ENCODE measurements around the gene SLC25A2. TPM values are rescaled to one million over a fixed set of nuclear protein-coding genes. Genes with fewer than 3 reads are reported as not detected.
A peak's percentile ranks its signal among the peaks of the same experiment; 100 is the strongest.

Gene SLC25A2
- total RNA-seq, 1 experiment from 2014 or later: 0.33 TPM

DNA sequence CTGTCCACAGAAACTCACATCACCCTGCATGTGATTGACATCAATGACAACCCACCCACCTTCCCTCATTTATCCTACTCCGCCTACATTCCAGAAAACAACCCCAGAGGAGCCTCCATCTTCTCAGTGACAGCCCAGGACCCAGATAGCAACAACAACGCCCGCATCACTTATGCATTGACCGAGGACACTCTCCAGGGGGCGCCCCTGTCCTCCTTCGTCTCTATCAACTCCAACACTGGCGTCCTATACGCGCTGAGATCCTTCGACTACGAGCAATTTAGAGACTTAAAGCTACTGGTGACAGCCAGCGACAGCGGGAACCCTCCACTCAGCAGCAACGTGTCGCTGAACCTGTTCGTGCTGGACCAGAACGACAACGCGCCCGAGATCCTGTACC, 41.5 kb upstream of the SLC25A2 start:
- Histone ChIP-seq H3K27ac (no peak overlapping the region), H3K9me2 (ENCODE audit: insufficient read depth) (no peaks in the 10 kb centered on the region), H3K4me2 (no peak overlapping the region), H3K79me2 (ENCODE audit: low read depth) (no peaks in the 10 kb centered on the region), H3K4me1 (replicated peaks; ENCODE audit: insufficient read depth) (no peaks in the 10 kb centered on the region), H2AFZ (no peak overlapping the region), H3K4me3 (no peak overlapping the region), H3K36me3 (ENCODE audit: low read depth) (no peaks in the 10 kb centered on the region), H3F3A (ENCODE audit: insufficient read depth, low read depth) (no peaks in the 10 kb centered on the region), H3K27me3 (ENCODE audit: insufficient read depth, low read depth) (no peaks in the 10 kb centered on the region), H4K20me1 (ENCODE audit: insufficient read depth) (no peaks in the 10 kb centered on the region), H3K9me3 (ENCODE audit: insufficient read depth, low read depth) (peaks cover 4% of the 10 kb centered on the region; the same call in 1 of the 2 replicates)
- DNase-seq: no peak
- intact Hi-C loops (cut with micrococcal nuclease; ENCODE audit: unreplicated experiment): no loop called here
- CTCF ChIA-PET: no interaction called here
- no TSS peak for BruUV-seq (replicated peaks)
- POLR2A ChIA-PET (ENCODE audit: unreplicated experiment): no interaction called here
- TF ChIP-seq EZH2 (IDR thresholded peaks at IDR 0.05; ENCODE audit: low read depth): no peak
- TF ChIP-seq, protein P1, sequence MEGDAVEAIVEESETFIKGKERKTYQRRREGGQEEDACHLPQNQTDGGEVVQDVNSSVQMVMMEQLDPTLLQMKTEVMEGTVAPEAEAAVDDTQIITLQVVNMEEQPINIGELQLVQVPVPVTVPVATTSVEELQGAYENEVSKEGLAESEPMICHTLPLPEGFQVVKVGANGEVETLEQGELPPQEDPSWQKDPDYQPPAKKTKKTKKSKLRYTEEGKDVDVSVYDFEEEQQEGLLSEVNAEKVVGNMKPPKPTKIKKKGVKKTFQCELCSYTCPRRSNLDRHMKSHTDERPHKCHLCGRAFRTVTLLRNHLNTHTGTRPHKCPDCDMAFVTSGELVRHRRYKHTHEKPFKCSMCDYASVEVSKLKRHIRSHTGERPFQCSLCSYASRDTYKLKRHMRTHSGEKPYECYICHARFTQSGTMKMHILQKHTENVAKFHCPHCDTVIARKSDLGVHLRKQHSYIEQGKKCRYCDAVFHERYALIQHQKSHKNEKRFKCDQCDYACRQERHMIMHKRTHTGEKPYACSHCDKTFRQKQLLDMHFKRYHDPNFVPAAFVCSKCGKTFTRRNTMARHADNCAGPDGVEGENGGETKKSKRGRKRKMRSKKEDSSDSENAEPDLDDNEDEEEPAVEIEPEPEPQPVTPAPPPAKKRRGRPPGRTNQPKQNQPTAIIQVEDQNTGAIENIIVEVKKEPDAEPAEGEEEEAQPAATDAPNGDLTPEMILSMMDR (conservative IDR thresholded peaks at IDR 0.05): no peak

- TF ChIP-seq, protein P1 (conservative IDR thresholded peaks at IDR 0.05): peak; percentile 29; the same call in 1 of the 2 replicates
- no peak for TF ChIP-seq EZH2 (IDR thresholded peaks at IDR 0.05; ENCODE audit: low read depth)
- no TSS peak for BruUV-seq (replicated peaks)
- Histone ChIP-seq H3K9me2 (ENCODE audit: insufficient read depth) (no peaks in the 10 kb centered on the region), H3K4me1 (replicated peaks; ENCODE audit: insufficient read depth) (no peaks in the 10 kb centered on the region), H3F3A (ENCODE audit: insufficient read depth, low read depth) (no peaks in the 10 kb centered on the region), H3K27ac (no peak overlapping the region), H3K27me3 (ENCODE audit: insufficient read depth, low read depth) (no peaks in the 10 kb centered on the region), H4K20me1 (ENCODE audit: insufficient read depth) (no peaks in the 10 kb centered on the region), H3K36me3 (ENCODE audit: low read depth) (no peaks in the 10 kb centered on the region), H2AFZ (no peak overlapping the region), H3K9me3 (ENCODE audit: insufficient read depth, low read depth) (peaks cover 4% of the 10 kb centered on the region; the same call in 1 of the 2 replicates), H3K4me2 (no peak overlapping the region), H3K4me3 (no peak overlapping the region), H3K79me2 (ENCODE audit: low read depth) (no peaks in the 10 kb centered on the region)
- intact Hi-C loops (cut with micrococcal nuclease; ENCODE audit: unreplicated experiment): no loop called here
- no peak for DNase-seq
- ChIA-PET POLR2A (ENCODE audit: unreplicated experiment) (no interaction called here), CTCF (no interaction called here)
Observed at GRCh38 chr5:141343953-141344463, 40.2 kb upstream of the SLC25A2 start.

- CTCF ChIA-PET: no interaction called here
- TF ChIP-seq, protein P1 (conservative IDR thresholded peaks at IDR 0.05): peak; percentile 52
- no peak for TF ChIP-seq EZH2 (IDR thresholded peaks at IDR 0.05; ENCODE audit: low read depth)
- Histone ChIP-seq H3K36me3 (ENCODE audit: low read depth) (no peaks in the 10 kb centered on the region), H3K9me3 (ENCODE audit: insufficient read depth, low read depth) (peaks cover 4% of the 10 kb centered on the region; the same call in 1 of the 2 replicates), H3K9me2 (ENCODE audit: insufficient read depth) (no peaks in the 10 kb centered on the region), H3K4me2 (no peak within 1 kb of the TSS), H4K20me1 (ENCODE audit: insufficient read depth) (no peaks in the 10 kb centered on the region), H3K27me3 (ENCODE audit: insufficient read depth, low read depth) (no peaks in the 10 kb centered on the region), H3F3A (ENCODE audit: insufficient read depth, low read depth) (no peaks in the 10 kb centered on the region), H3K4me3 (no peak within 1 kb of the TSS), H3K4me1 (replicated peaks; ENCODE audit: insufficient read depth) (no peaks in the 10 kb centered on the region), H3K79me2 (ENCODE audit: low read depth) (no peaks in the 10 kb centered on the region), H2AFZ (no peak within 1 kb of the TSS), H3K27ac (no peak within 1 kb of the TSS)
- intact Hi-C loops (cut with micrococcal nuclease; ENCODE audit: unreplicated experiment): no loop called here
- no TSS peak for BruUV-seq (replicated peaks)
- POLR2A ChIA-PET (ENCODE audit: unreplicated experiment): no interaction called here
- no peak for DNase-seq
Observed at GRCh38 chr5:141343242-141343952, 39.5 kb upstream of the SLC25A2 start, which contains the start of gene PCDHGA3. Gene PCDHGA3 (plus strand): TSS chr5:141343829. CDS start chr5:141344034, 205 bp downstream.

Data from PC-9 (cell line).